ACC112 (cell line): ENCODE data around the gene PLRG1.
A peak's percentile ranks its signal among the peaks of the same experiment; 100 is the strongest.
"Not testable (repeated sequence)": the region's sequence is repeated elsewhere in the genome, so short reads cannot be mapped to it uniquely, and the experiment has no call there.

ENCODE experiments used
- H2AFZ ChIP-seq: fragments of 200-600 bp; sonication (generic); one replicate; pipeline ENCODE4 v1.6.0; 2017; ENCODE audit warnings: antibody characterized with exemption, low read length; ENCODE audit not compliant: unreplicated experiment
- H3K27ac ChIP-seq: fragments of 200-600 bp; sonication (generic); 2 replicates; pipeline ENCODE4 v1.5.1; 2014; ENCODE audit warnings: low read depth, mild to moderate bottlenecking, antibody characterized with exemption, low read length, moderate library complexity
- H3K27me3 ChIP-seq: fragments of 200-600 bp; sonication (generic); 2 replicates; pipeline ENCODE4 v1.6.1; 2014; ENCODE audit warnings: mild to moderate bottlenecking, antibody characterized with exemption, low read length, moderate library complexity, mixed read lengths; ENCODE audit not compliant: insufficient read depth
- H3K36me3 ChIP-seq: fragments of 200-600 bp; sonication (generic); 2 replicates; pipeline ENCODE4 v1.6.1; 2016; ENCODE audit warnings: mild to moderate bottlenecking, antibody characterized with exemption, low read length, moderate library complexity, mixed read lengths; ENCODE audit not compliant: insufficient read depth
- H3K4me1 ChIP-seq: fragments of 200-600 bp; sonication (generic); one replicate; pipeline ENCODE4 v1.6.1; 2016; ENCODE audit warnings: low read length, mixed read lengths; ENCODE audit not compliant: insufficient read depth, unreplicated experiment, control insufficient read depth
- H3K4me3 ChIP-seq: fragments of 200-600 bp; sonication (generic); 2 replicates; pipeline ENCODE4 v1.5.1; 2014; ENCODE audit warnings: mild to moderate bottlenecking, low read depth, low read length
- H3K79me2 ChIP-seq: fragments of 200-600 bp; sonication (generic); one replicate; pipeline ENCODE4 v1.6.0; 2016; ENCODE audit warnings: low read length; ENCODE audit not compliant: control insufficient read depth, unreplicated experiment, insufficient read depth

PLRG1 gene

DNA sequence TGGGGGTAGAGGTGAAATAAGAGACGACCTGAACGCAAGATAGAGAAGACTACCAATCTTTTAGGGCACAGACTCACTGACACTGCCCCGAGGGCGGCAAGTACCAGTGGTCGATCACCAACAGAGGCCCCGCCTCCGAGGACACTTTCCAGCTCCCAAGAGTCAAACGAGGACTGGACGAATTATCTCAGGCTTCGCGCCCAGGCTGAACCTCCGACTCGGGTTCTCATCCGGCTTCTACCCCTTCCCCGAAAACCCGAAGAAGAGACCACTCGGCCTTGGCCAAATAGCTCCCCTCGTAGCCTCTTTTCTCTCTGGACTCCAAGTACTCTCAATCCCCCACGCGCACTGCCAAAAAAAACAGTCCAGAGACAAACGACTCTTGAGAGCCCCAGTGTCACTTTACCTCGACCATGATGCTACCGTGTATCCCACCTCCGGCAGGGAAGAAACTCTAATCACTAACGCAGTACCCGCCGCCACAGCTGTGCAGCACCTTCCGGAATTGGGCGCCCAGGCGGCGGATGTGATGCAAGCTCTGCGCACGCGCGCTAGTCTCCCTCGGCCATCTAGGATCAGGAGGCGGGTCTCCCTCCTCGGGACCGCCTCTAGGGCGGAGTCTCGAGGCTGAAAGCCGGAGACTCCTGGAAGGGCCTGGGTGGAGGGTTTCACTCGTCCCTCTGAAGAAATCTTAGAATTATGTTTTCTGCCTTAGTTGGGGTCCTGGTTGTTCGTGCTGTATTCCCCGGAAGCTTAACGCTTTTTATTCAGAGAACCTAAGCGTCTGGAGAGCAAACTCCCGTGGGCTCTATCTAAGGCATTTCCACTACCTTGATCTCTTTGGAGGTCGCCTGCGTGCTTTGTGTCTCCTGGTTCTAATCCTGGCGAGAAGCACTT, at the start of gene PLRG1:
PLRG1 (minus strand) TSS at position 507 of the 897 bp plus-strand sequence; CDS start at position 415, 92 bp downstream.
- H3K27ac ChIP-seq = peak within 1 kb of the TSS; percentile 42; the same call in 1 of the 2 replicates

DNA sequence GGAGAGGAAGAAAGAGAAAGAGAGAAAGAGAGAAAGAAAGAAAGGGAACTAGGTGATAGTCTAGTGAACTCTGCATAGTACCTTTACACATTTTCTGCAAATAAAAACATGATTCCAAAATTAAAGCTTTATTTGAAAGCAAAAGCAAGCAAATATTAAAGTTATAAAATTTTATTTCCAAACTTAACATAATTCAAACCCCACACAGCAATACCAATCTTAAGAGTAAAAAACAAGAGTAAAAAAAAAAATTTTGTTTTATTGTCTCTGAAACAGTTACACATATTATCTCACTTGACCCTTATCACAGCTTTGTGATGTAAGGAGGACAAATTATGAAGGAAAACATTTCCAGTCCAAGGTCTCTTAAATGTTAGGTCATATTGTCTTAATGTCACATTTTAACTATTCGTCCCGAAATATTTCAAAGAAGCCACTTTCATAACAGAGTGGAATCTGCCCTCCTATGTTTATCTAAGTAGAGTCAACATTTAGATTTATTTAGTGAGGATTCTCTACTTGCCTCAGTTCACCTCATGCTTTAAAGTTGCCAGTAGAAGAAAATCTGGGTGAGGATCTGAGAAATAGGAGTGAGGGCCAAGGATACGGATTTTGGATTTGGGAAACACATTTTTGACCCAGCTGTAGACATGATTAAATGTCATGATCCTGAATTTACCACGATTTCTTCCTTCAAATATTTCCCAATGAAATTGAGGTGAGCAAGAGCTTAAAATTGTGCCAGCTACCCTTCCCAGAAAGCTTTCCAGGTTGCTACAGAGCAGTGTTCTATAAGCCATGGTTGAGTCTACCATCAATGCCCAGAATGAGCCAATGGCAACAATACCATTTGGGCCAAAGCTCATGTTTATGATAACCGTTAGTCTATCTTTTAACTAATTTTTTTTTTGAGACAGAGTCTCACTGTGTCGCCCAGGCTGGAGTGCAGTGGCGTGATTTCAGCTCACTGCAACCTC, 47.9 kb upstream of the PLRG1 start:
- no peak overlapping the region for H3K4me3 ChIP-seq
- H3K27me3 ChIP-seq = no peaks in the 10 kb centered on the region
- no peak overlapping the region for H3K27ac ChIP-seq
- no peaks in the 10 kb centered on the region for H3K36me3 ChIP-seq
- peaks cover 18% of the 10 kb centered on the region for H3K4me1 ChIP-seq
- H2AFZ ChIP-seq = no peak overlapping the region
- H3K79me2 ChIP-seq = no peaks in the 10 kb centered on the region

More for the DNA sequence above, at the start of gene PLRG1:
- peaks cover 11% of the 10 kb centered on the region for H3K4me1 ChIP-seq
- peaks cover 25% of the 10 kb centered on the region for H3K36me3 ChIP-seq
- no peaks in the 10 kb centered on the region for H3K27me3 ChIP-seq
- peaks cover 35% of the 10 kb centered on the region for H3K79me2 ChIP-seq
- peak within 1 kb of the TSS; percentile 85 for H3K4me3 ChIP-seq
- peak within 1 kb of the TSS; percentile 91 for H2AFZ ChIP-seq

- not testable (repeated sequence) for H3K27ac ChIP-seq, H3K4me3 ChIP-seq, H3K79me2 ChIP-seq, H3K36me3 ChIP-seq, H3K27me3 ChIP-seq, H2AFZ ChIP-seq
- H3K4me1 ChIP-seq = peaks cover 11% of the 10 kb centered on the region
Observed at GRCh38 chr4:154597281-154597680, 47.1 kb upstream of the PLRG1 start.

DNA sequence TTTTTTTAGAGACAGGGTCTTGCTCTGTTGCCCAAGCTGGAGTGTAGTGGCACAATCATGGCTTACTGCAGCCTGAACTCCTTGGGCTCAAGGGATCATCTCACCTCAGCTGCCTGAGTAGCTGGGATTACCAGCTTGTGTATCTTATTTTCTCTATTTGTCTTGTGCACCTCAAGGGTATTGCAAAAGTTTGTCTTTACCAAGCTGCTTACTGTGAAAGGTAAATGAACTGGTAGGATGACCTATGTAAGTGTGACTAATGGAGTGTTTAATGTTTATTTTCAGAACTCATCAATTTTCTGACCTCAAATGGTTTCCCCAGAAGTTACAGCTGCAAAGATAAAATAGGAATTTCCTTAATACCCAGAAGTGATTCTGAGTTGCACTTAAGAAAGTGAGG, 45.6 kb upstream of the PLRG1 start:
- no peaks in the 10 kb centered on the region for H3K36me3 ChIP-seq
- no peak overlapping the region for H3K27ac ChIP-seq
- H3K4me1 ChIP-seq = peaks cover 11% of the 10 kb centered on the region
- no peaks in the 10 kb centered on the region for H3K27me3 ChIP-seq
- H3K4me3 ChIP-seq = no peak overlapping the region
- H2AFZ ChIP-seq = no peak overlapping the region
- H3K79me2 ChIP-seq = no peaks in the 10 kb centered on the region

GRCh38 chr4:154594343-154594742, 44.1 kb upstream of the PLRG1 start:
- H3K36me3 ChIP-seq, H3K27me3 ChIP-seq, H2AFZ ChIP-seq, H3K79me2 ChIP-seq, H3K27ac ChIP-seq, H3K4me3 ChIP-seq: not testable (repeated sequence)
- H3K4me1 ChIP-seq = peaks cover 11% of the 10 kb centered on the region

- no peak overlapping the region for H3K4me3 ChIP-seq
- H3K4me1 ChIP-seq = peaks cover 11% of the 10 kb centered on the region
- H3K79me2 ChIP-seq = no peaks in the 10 kb centered on the region
- H3K36me3 ChIP-seq = no peaks in the 10 kb centered on the region
- no peak overlapping the region for H2AFZ ChIP-seq
- H3K27ac ChIP-seq = no peak overlapping the region
- H3K27me3 ChIP-seq = no peaks in the 10 kb centered on the region
Observed at GRCh38 chr4:154593868-154594267, 43.7 kb upstream of the PLRG1 start.

DNA sequence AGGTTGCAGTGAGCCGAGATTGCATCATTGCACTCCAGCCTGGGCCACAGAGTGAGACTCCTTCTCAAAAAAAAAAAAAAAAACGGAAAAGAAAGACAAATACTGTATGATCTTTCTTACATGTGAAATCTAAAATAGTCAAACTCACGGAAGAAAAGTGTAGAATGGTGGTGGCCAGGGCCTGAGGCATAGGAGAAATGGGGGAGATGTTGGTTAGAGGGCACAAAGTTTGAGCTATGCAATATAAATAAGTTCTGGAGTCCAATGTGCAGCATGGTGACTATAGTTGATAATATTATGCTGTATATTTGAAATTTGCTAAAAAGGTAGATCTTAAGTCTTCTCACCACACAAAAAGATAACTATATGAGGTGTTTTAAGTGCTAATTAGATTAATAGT, 41.7 kb upstream of the PLRG1 start:
- Histone ChIP-seq H3K4me1 (peaks cover 11% of the 10 kb centered on the region), H2AFZ (no peak overlapping the region), H3K36me3 (no peaks in the 10 kb centered on the region), H3K4me3 (no peak overlapping the region), H3K79me2 (no peaks in the 10 kb centered on the region), H3K27ac (no peak overlapping the region), H3K27me3 (no peaks in the 10 kb centered on the region)

DNA sequence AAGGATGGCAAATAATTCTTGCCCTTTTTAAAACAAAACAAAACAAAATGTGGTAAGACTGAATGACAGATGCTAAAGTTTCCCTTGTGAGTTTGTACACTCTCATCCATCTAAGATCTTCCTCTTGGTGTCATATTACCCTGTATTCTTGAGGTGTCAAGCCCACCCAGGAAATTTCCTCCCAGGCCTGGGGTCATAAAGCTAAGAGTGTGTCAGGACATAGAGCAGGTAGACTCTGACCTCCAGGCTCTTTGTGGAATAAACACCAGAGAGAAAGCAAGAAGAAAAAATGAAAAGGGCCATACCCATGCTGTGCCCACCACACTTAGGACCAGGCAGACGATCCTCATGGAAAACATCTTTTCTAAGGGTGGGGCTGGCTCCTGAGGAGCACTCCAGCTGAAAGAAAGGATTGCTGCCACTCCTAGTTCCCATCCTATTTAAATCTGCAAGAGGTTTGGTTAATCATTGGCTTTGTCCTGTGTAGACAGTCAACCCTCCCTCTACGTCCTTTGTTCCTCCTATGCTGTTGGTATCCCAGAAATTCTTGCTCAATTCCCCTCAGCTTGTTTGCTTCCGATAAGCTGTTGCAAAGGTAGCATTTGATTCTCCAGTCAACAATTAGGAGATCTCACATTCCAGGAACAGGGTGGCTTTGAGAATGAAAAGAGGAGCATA, 40.3 kb upstream of the PLRG1 start, which contains the start of gene FGA:
FGA (minus strand) TSS at position 414 of the 678 bp plus-strand sequence; CDS start at position 359, 55 bp downstream.
- Histone ChIP-seq H2AFZ (no peak within 1 kb of the TSS), H3K27me3 (no peaks in the 10 kb centered on the region), H3K27ac (no peak within 1 kb of the TSS), H3K79me2 (no peaks in the 10 kb centered on the region), H3K4me3 (no peak within 1 kb of the TSS), H3K36me3 (no peaks in the 10 kb centered on the region), H3K4me1 (peaks cover 6% of the 10 kb centered on the region)

DNA sequence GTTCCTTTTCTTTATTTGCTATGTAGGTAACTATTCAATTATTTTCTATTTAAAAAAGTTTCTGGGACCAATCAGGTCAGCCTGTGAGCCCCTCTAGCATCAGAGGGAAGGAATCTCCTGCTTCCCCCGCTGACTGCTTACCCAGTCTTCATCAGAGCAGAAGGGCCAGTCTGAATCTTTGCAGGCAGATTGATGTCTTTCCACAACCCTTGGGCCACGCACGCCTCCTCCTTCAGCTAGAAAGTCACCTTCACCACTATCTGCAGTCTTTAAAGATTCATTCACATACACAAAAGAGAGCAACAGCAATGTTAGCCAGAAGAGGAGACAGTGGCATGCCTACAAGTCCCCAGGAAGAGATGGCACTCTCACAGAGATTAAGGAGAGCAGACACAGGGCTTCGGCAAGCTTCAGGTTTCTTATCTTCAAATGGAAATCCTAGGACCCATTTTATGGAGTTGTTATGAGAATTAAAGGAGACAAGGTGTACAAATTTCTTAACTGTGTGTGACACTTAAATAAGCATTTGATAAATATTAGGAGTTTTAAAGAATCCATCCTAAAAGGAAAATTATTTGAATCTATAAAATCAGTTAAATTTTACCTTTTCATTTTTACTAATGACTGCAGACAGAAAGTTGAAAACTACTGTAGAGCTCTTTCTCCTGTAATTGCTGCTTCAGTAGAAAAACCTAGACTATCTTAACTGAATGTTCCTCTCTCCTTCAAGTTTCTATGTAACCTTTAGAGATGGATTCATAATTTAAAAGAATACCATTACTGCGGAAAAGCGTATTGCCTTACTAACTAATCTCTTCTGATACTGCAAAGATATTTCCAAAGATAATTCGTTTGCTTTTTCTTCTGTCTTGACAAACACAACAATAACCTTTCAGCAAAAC, 39.3 kb upstream of the PLRG1 start:
- Histone ChIP-seq H3K4me3 (no peak overlapping the region), H3K27me3 (no peaks in the 10 kb centered on the region), H3K36me3 (no peaks in the 10 kb centered on the region), H3K27ac (no peak overlapping the region), H3K79me2 (no peaks in the 10 kb centered on the region), H3K4me1 (no peaks in the 10 kb centered on the region), H2AFZ (no peak overlapping the region)
